H1 (cell line): Measurements from ENCODE around the gene ADGRL3. TPM values are rescaled to one million over a fixed set of nuclear protein-coding genes. Genes with fewer than 3 reads are reported as not detected.

Source experiments
- CTCF ChIA-PET: fragments of 300-600 bp; sonication (Branson Sonifier 250); formaldehyde crosslinking; loops from one replicate; lab custom pipeline; 2021; ENCODE audit not compliant: partially characterized antibody; lab: Charles Lee
- POLR2A ChIA-PET: fragments of 300-600 bp; sonication (Branson Sonifier 250); formaldehyde crosslinking; loops from one replicate; lab custom pipeline; 2021; ENCODE audit warnings: inconsistent platforms; ENCODE audit not compliant: partially characterized antibody; lab: Charles Lee
- DNase-seq, 2 experiments: peaks; one replicate each; pipeline versions ENCODE4 v3.0.0 to v3.0.0-alpha.2; 2010 to 2022; ENCODE audit warnings: low spot score in 2 of 2, low read depth in 1 of 2, mixed read lengths in 1 of 2
- FAIRE-seq: peaks from 2 replicates; lab custom pipeline; 2011; peaks lifted over from hg19 to GRCh38; lab: Jason Lieb, UNC
- H2AFZ ChIP-seq: 2 replicates; pipeline ENCODE4 v1.8.1; 2012; ENCODE audit warnings: low read length, inconsistent platforms
- H2AK5ac ChIP-seq: 2 replicates; pipeline ENCODE4 v1.6.1; 2013; ENCODE audit warnings: low read depth, low read length
- H2BK120ac ChIP-seq: replicated peaks from 2 replicates; pipeline ENCODE3; 2013; ENCODE audit warnings: low read depth, low read length, inconsistent platforms
- H2BK12ac ChIP-seq: 2 replicates; pipeline ENCODE4 v1.6.1; 2013; ENCODE audit warnings: low read depth, low read length
- H2BK15ac ChIP-seq: 2 replicates; pipeline ENCODE4 v1.6.1; 2013; ENCODE audit warnings: low read length
- H2BK20ac ChIP-seq: 2 replicates; pipeline ENCODE4 v1.6.1; 2013; ENCODE audit warnings: low read length
- H2BK5ac ChIP-seq: 2 replicates; pipeline ENCODE4 v1.6.1; 2013; ENCODE audit warnings: low read depth, low read length
- H3K14ac ChIP-seq: 2 replicates; pipeline ENCODE4 v1.6.1; 2013; ENCODE audit warnings: inconsistent platforms; ENCODE audit not compliant: insufficient read length
- H3K18ac ChIP-seq: 2 replicates; pipeline ENCODE4 v1.6.1; 2013; ENCODE audit warnings: low read length; ENCODE audit errors: extremely low read depth
- H3K23ac ChIP-seq: 2 replicates; pipeline ENCODE4 v1.6.1; 2013; ENCODE audit warnings: inconsistent platforms; ENCODE audit not compliant: insufficient read length
- H3K23me2 ChIP-seq: 2 replicates; pipeline ENCODE4 v1.6.1; 2013; ENCODE audit warnings: low read depth, low read length
- H3K27ac ChIP-seq: 2 replicates; pipeline ENCODE4 v1.6.1; 2011; ENCODE audit warnings: low read depth, low read length, inconsistent platforms
- H3K27me3 ChIP-seq, 4 experiments: replicated peaks in 1 of 4; 1 replicate in 1 of 4; 2 replicates in 3 of 4; pipeline versions ENCODE4 v1.6.1 to v1.8.1; 2011 to 2013; ENCODE audit warnings: low read length in 3 of 4, mild to moderate bottlenecking in 3 of 4, inconsistent platforms in 2 of 4, mixed read lengths in 2 of 4, moderate library complexity in 1 of 4; ENCODE audit not compliant: control insufficient read depth in 3 of 4, insufficient read depth in 3 of 4; ENCODE audit errors: extremely low read depth in 1 of 4
- H3K36me3 ChIP-seq, 4 experiments: 2 replicates each; pipeline versions ENCODE4 v1.6.1 to v1.8.1; 2011 to 2013; ENCODE audit warnings: mild to moderate bottlenecking in 4 of 4, low read length in 3 of 4, moderate library complexity in 2 of 4, control low read depth in 1 of 4, inconsistent platforms in 1 of 4; ENCODE audit not compliant: insufficient read depth in 4 of 4, control insufficient read depth in 2 of 4
- H3K4ac ChIP-seq: replicated peaks from 2 replicates; pipeline ENCODE3; 2013; ENCODE audit warnings: low read length, low read depth, mixed read lengths, inconsistent platforms; ENCODE audit not compliant: insufficient read length
- H3K4me1 ChIP-seq, 4 experiments: replicated peaks in 1 of 4; 1 replicate in 1 of 4; 2 replicates in 3 of 4; pipeline versions ENCODE4 v1.6.1 to v1.8.1; 2011 to 2013; ENCODE audit warnings: low read length in 3 of 4, inconsistent platforms in 2 of 4, mixed read lengths in 1 of 4; ENCODE audit not compliant: insufficient read depth in 4 of 4, control insufficient read depth in 3 of 4
- H3K4me2 ChIP-seq, 2 experiments: 2 replicates each; pipeline versions ENCODE4 v1.6.1 to v1.8.1; 2011 to 2013; ENCODE audit warnings: low read depth in 2 of 2, low read length in 2 of 2, control low read depth in 1 of 2, inconsistent platforms in 1 of 2, mild to moderate bottlenecking in 1 of 2; ENCODE audit not compliant: insufficient read depth in 1 of 2
- H3K4me3 ChIP-seq, 4 experiments: fragments of 200-600, 300-600 bp in 1 of 4; sonication (generic), shearing (Covaris generic), sonication (Bioruptor Twin) in 1 of 4; 2 replicates each; pipeline versions ENCODE4 v1.5.1 to v1.8.1; 2011 to 2016; ENCODE audit warnings: low read length in 4 of 4, low read depth in 3 of 4, control low read depth in 2 of 4, inconsistent platforms in 2 of 4, mild to moderate bottlenecking in 2 of 4, mixed read lengths in 1 of 4, moderate library complexity in 1 of 4; ENCODE audit not compliant: insufficient read depth in 2 of 4; ENCODE audit errors: extremely low read depth in 1 of 4
- H3K56ac ChIP-seq: replicated peaks from 2 replicates; pipeline ENCODE3; 2013; ENCODE audit warnings: low read depth, mild to moderate bottlenecking, mixed read lengths, low read length, inconsistent platforms; ENCODE audit not compliant: insufficient read length
- H3K79me1 ChIP-seq: 2 replicates; pipeline ENCODE4 v1.6.1; 2013; ENCODE audit warnings: low read depth, low read length, control low read depth
- H3K79me2 ChIP-seq, 2 experiments: 2 replicates each; pipeline versions ENCODE4 v1.6.1 to v1.8.1; 2012 to 2013; ENCODE audit warnings: low read length in 2 of 2, mild to moderate bottlenecking in 2 of 2, inconsistent platforms in 1 of 2; ENCODE audit not compliant: insufficient read depth in 2 of 2, control insufficient read depth in 1 of 2
- H3K9ac ChIP-seq, 4 experiments: replicated peaks in 1 of 4; 1 replicate in 1 of 4; 2 replicates in 3 of 4; pipeline versions ENCODE4 v1.6.1 to v1.8.1; 2011 to 2013; ENCODE audit warnings: low read depth in 3 of 4, low read length in 3 of 4, control low read depth in 2 of 4, mild to moderate bottlenecking in 2 of 4, moderate library complexity in 2 of 4, inconsistent platforms in 1 of 4; ENCODE audit errors: extremely low read depth in 1 of 4
- H3K9me3 ChIP-seq, 2 experiments: 2 replicates each; pipeline versions ENCODE4 v1.6.1 to v1.8.1; 2012 to 2013; ENCODE audit warnings: mild to moderate bottlenecking in 2 of 2, moderate library complexity in 2 of 2, control low read depth in 1 of 2, inconsistent platforms in 1 of 2, low read depth in 1 of 2, low read length in 1 of 2, mixed read lengths in 1 of 2; ENCODE audit not compliant: insufficient read depth in 2 of 2
- H4K20me1 ChIP-seq, 2 experiments: replicated peaks in 1 of 2; 2 replicates each; pipeline versions ENCODE3 to v1.8.1; 2011 to 2013; ENCODE audit warnings: inconsistent platforms in 2 of 2, low read length in 2 of 2, mild to moderate bottlenecking in 1 of 2; ENCODE audit not compliant: insufficient read depth in 2 of 2, control insufficient read depth in 1 of 2
- H4K5ac ChIP-seq: 2 replicates; pipeline ENCODE4 v1.6.1; 2013; ENCODE audit warnings: low read length, low read depth, mixed read lengths, inconsistent platforms; ENCODE audit not compliant: insufficient read length
- H4K8ac ChIP-seq: 2 replicates; pipeline ENCODE4 v1.8.0; 2013; ENCODE audit warnings: mild to moderate bottlenecking, moderate library complexity, low read length, inconsistent platforms; ENCODE audit not compliant: insufficient read depth; ENCODE audit errors: extremely low read depth
- H4K91ac ChIP-seq: replicated peaks from 2 replicates; pipeline ENCODE3; 2013; ENCODE audit warnings: low read length, mixed read lengths, inconsistent platforms; ENCODE audit not compliant: insufficient read length
- JUND ChIP-seq: IDR thresholded peaks from 2 replicates; pipeline ENCODE4 v1.6.1; 2011; ENCODE audit warnings: mild to moderate bottlenecking, improper control_type of control experiment, low read length
- POU5F1 ChIP-seq: IDR thresholded peaks from 2 replicates; pipeline ENCODE4 v1.6.1; 2011; ENCODE audit warnings: low read depth, mild to moderate bottlenecking, low read length, moderate library complexity
- RXRA ChIP-seq: IDR thresholded peaks from 2 replicates; pipeline ENCODE4 v1.6.1; 2011; ENCODE audit warnings: low read depth, mild to moderate bottlenecking, low read length, moderate library complexity; ENCODE audit not compliant: insufficient read depth
- SP1 ChIP-seq: IDR thresholded peaks from 2 replicates; pipeline ENCODE4 v1.6.1; 2011; ENCODE audit warnings: low read depth, low read length
- WGBS, 2 experiments: shearing (Covaris generic) in 1 of 2; methylation state at CpG; one replicate each; pipeline versions ENCODE4 v1.1.6 to v1.1.7; 2013 to 2015; ENCODE audit warnings: low lambda C conversion rate in 2 of 2, mixed read lengths in 2 of 2, inconsistent platforms in 1 of 2, low coverage in 1 of 2, missing lambda C conversion rate in 1 of 2; ENCODE audit not compliant: insufficient replicate concordance in 2 of 2, insufficient coverage in 1 of 2, insufficient read length in 1 of 2; ENCODE audit errors: extremely low coverage in 1 of 2, missing lambda C conversion rate in 1 of 2; 5-methylcytosine and 5-hydroxymethylcytosine counted together
- polyA plus RNA-seq, 7 experiments: library from polyadenylated mRNA; depleted of rRNA in 3 of 7; stranded (reverse) in 5 of 7; unstranded in 2 of 7; fragments of >200 nt in 5 of 7; fragments of 200-250 nt in 2 of 7; gene quantifications; 1 replicate in 5 of 7; 2 replicates in 1 of 7; 4 replicates in 1 of 7; pipeline versions ENCODE4 v1.2.1 to v1.2.3, GENCODE V29; 2011 to 2013; ENCODE audit warnings: missing spikeins in 2 of 7, mixed read lengths in 2 of 7
- total RNA-seq: library from RNA; stranded (reverse); fragmentation: NEBNext Ultra II Directional; extraction: Animal tissue kit (Norgen Biotek cat#: 25700); gene quantifications from 2 replicates; pipeline ENCODE4 v1.2.1, GENCODE V29; 2021

The ADGRL3 gene
- total and polyA plus RNA-seq, 2 of the 8 experiments (the other 6 are each of a cell fraction or from before 2014, with no cell fraction given), result 6.6 to 13.0 TPM

- no peaks in the 10 kb centered on the region for H3K36me3 ChIP-seq
- H3K79me2 ChIP-seq, result peaks cover 0 to 13% of the 10 kb centered on the region in 2 experiments; a peak in 1 of 4 replicates
- no peak overlapping the region for H3K4me3 ChIP-seq
- no peak overlapping the region for H4K91ac ChIP-seq
- DNase-seq, result no peak
- no peak overlapping the region for H3K9ac ChIP-seq
- peaks cover 0 to under 1% of the 10 kb centered on the region in 2 experiments for H4K20me1 ChIP-seq
- no peak overlapping the region for H3K56ac ChIP-seq
- H3K27me3 ChIP-seq, result no peaks in the 10 kb centered on the region
- ChIA-PET CTCF (interaction anchor here (1.2 kb wide), 1 partner anchor 133 kb away, joined by 3 read pairs; no protein-coding TSS in a partner anchor), POLR2A (no interaction called here)
- FAIRE-seq, result no peak
- H2AK5ac ChIP-seq, result no peak overlapping the region
- H3K4me1 ChIP-seq, result peaks cover 2 to 17% (median 12%) of the 10 kb centered on the region in 4 experiments; a peak in 6 of 7 replicates
- no peak overlapping the region for H2BK5ac ChIP-seq
- WGBS, 2 experiments, result 67% methylated on average over 3 of the region's 3 CpGs; no CpG with 5 or more reads in 1 of the 2 experiments
- H2BK20ac ChIP-seq, result no peak overlapping the region
- H2AFZ ChIP-seq, result no peak overlapping the region
- H2BK12ac ChIP-seq, result no peak overlapping the region
- no peaks in the 10 kb centered on the region for H3K79me1 ChIP-seq
- peaks cover 2% of the 10 kb centered on the region; the same call in 1 of the 2 replicates for H3K23me2 ChIP-seq
- TF ChIP-seq SP1 (no peak), JUND (no peak), RXRA (no peak), POU5F1 (no peak)
- H3K4ac ChIP-seq, result no peak overlapping the region
- H4K5ac ChIP-seq, result no peak overlapping the region
- no peak overlapping the region for H3K27ac ChIP-seq
- no peak overlapping the region; a peak in 1 of 4 replicates for H3K4me2 ChIP-seq
- H3K14ac ChIP-seq, result no peak overlapping the region
- no peak overlapping the region for H2BK120ac ChIP-seq
- H3K9me3 ChIP-seq, result 0 out of 4 replicates have a peak, but pooled peaks cover 0 to 2% of the 10 kb centered on the region in 2 experiments
- H4K8ac ChIP-seq, result no peak overlapping the region
- no peak overlapping the region for H2BK15ac ChIP-seq
- no peak overlapping the region for H3K23ac ChIP-seq
- H3K18ac ChIP-seq, result no peak overlapping the region
These were observed 135.2 kb downstream of the ADGRL3 start for GRCh38 chr4:61335241-61335763.
